NCI-H748 treated with DMSO at 0.1 percent for 48 hours (cell line): ENCODE results near the gene SULT2B1.
A peak's percentile ranks its signal among the peaks of the same experiment; 100 is the strongest.
"Not testable (repeated sequence)": the region's sequence is repeated elsewhere in the genome, so short reads cannot be mapped to it uniquely, and the experiment has no call there.

ENCODE experiments used
- DNase-seq: peaks from one replicate; lab custom pipeline; 2025; lab: John Stamatoyannopoulos, UW

SULT2B1 gene

GRCh38 chr19:48558018-48558684 is 6.2 kb downstream of the SULT2B1 start:
- DNase-seq, result no peak

- no peak for DNase-seq
These were observed 8.1 kb downstream of the SULT2B1 start for GRCh38 chr19:48560095-48560530.

GRCh38 chr19:48561412-48561811 is 9.4 kb downstream of the SULT2B1 start:
- no peak for DNase-seq

- no peak for DNase-seq
These were observed 13.1 kb downstream of the SULT2B1 start for GRCh38 chr19:48565090-48565489.

GRCh38 chr19:48568345-48568886 is 16.4 kb downstream of the SULT2B1 start:
- DNase-seq, result no peak

GRCh38 chr19:48569814-48570213 is 17.8 kb downstream of the SULT2B1 start:
- no peak for DNase-seq

- peak; percentile 9 for DNase-seq
These were observed 19.6 kb downstream of the SULT2B1 start for GRCh38 chr19:48571378-48572162.

GRCh38 chr19:48573163-48573505 is 21.2 kb downstream of the SULT2B1 start:
- DNase-seq, result no peak

- DNase-seq, result no peak
These were observed 24.1 kb downstream of the SULT2B1 start for GRCh38 chr19:48575931-48576622.

- DNase-seq, result not testable (repeated sequence)
These were observed 25.9 kb downstream of the SULT2B1 start for GRCh38 chr19:48577908-48578307.

- DNase-seq, result no peak
These were observed 26.9 kb downstream of the SULT2B1 start for GRCh38 chr19:48578891-48579290.

GRCh38 chr19:48582168-48582567 is 30.2 kb downstream of the SULT2B1 start:
- no peak for DNase-seq

- DNase-seq, result no peak
These were observed 35.4 kb downstream of the SULT2B1 start for GRCh38 chr19:48587387-48587786.

GRCh38 chr19:48588670-48589401 is 36.9 kb downstream of the SULT2B1 start:
- DNase-seq, result peak; percentile 81

- no peak for DNase-seq
These were observed 39.0 kb downstream of the SULT2B1 start for GRCh38 chr19:48591021-48591420.

GRCh38 chr19:48595171-48595570 is 43.2 kb downstream of the SULT2B1 start:
- DNase-seq, result no peak

GRCh38 chr19:48595833-48596232 is 43.9 kb downstream of the SULT2B1 start:
- DNase-seq, result no peak

- no peak for DNase-seq
These were observed 44.3 kb downstream of the SULT2B1 start for GRCh38 chr19:48596237-48596636.

- no peak for DNase-seq
These were observed 44.9 kb downstream of the SULT2B1 start for GRCh38 chr19:48596679-48597465.

- no peak for DNase-seq
These were observed 47.2 kb downstream of the SULT2B1 start for GRCh38 chr19:48598996-48599700.
